ENCODE data around the gene PALD1.
"Not testable (repeated sequence)": the region's sequence is repeated elsewhere in the genome, so short reads cannot be mapped to it uniquely, and the experiment has no call there.

The PALD1 gene

GRCh38 chr10:70607936-70608335 is 129.4 kb downstream of the PALD1 start:
- DNase-seq (ENCODE audit: low read depth) = no peak

- no peak for DNase-seq (ENCODE audit: low read depth)
Measured at GRCh38 chr10:70613941-70614340, 135.4 kb downstream of the PALD1 start.

GRCh38 chr10:70614364-70614763 is 135.8 kb downstream of the PALD1 start:
- DNase-seq (ENCODE audit: low read depth) = not testable (repeated sequence)

- DNase-seq (ENCODE audit: low read depth) = no peak
Measured at GRCh38 chr10:70615211-70615610, 136.6 kb downstream of the PALD1 start.

- no peak for DNase-seq (ENCODE audit: low read depth)
Measured at GRCh38 chr10:70615784-70616522, 137.4 kb downstream of the PALD1 start.

- DNase-seq (ENCODE audit: low read depth) = no peak
Measured at GRCh38 chr10:70616761-70617160, 138.2 kb downstream of the PALD1 start.
